ENCODE results near the gene TMEM192.

DNA sequence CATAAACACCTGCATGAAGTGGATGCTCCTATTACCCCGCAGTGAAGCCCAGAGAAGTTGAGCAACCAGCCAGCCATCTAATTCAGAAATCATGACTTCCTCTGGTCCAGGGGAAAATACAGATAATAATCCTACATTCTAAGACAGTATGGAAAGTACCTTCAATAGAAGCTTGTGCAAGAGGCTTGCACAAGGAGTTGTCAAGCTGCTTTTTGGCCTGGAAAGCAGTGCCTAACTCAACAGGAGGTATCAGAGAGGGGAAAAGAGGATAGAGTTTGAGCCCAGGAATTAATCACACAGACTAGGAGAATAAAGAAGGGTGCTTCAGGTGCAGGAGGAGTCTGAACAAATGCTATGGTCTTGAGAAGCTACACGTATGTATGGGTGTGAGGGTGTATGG, 26.7 kb downstream of the TMEM192 start:
- TF ChIP-seq, protein P1, sequence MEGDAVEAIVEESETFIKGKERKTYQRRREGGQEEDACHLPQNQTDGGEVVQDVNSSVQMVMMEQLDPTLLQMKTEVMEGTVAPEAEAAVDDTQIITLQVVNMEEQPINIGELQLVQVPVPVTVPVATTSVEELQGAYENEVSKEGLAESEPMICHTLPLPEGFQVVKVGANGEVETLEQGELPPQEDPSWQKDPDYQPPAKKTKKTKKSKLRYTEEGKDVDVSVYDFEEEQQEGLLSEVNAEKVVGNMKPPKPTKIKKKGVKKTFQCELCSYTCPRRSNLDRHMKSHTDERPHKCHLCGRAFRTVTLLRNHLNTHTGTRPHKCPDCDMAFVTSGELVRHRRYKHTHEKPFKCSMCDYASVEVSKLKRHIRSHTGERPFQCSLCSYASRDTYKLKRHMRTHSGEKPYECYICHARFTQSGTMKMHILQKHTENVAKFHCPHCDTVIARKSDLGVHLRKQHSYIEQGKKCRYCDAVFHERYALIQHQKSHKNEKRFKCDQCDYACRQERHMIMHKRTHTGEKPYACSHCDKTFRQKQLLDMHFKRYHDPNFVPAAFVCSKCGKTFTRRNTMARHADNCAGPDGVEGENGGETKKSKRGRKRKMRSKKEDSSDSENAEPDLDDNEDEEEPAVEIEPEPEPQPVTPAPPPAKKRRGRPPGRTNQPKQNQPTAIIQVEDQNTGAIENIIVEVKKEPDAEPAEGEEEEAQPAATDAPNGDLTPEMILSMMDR (IDR thresholded peaks at IDR 0.05; ENCODE audit: low read length), result no peak
- no peak for TF ChIP-seq EZH2 (optimal IDR thresholded peaks at IDR 0.05; ENCODE audit: low read depth, low read length)
- TF ChIP-seq EZH2phosphoT487 (IDR thresholded peaks at IDR 0.05; ENCODE audit: low read length), result no peak

Measured in MM.1S (cell line).